ENCODE data around the gene ARFRP1. TPM values are rescaled to one million over a fixed set of nuclear protein-coding genes. Genes with fewer than 3 reads are reported as not detected.

The ARFRP1 gene
- total and polyA plus RNA-seq, 2 of the 13 experiments (the other 11 are each of a cell fraction or from before 2014, with no cell fraction given): 32.0 to 51.1 TPM

DNA sequence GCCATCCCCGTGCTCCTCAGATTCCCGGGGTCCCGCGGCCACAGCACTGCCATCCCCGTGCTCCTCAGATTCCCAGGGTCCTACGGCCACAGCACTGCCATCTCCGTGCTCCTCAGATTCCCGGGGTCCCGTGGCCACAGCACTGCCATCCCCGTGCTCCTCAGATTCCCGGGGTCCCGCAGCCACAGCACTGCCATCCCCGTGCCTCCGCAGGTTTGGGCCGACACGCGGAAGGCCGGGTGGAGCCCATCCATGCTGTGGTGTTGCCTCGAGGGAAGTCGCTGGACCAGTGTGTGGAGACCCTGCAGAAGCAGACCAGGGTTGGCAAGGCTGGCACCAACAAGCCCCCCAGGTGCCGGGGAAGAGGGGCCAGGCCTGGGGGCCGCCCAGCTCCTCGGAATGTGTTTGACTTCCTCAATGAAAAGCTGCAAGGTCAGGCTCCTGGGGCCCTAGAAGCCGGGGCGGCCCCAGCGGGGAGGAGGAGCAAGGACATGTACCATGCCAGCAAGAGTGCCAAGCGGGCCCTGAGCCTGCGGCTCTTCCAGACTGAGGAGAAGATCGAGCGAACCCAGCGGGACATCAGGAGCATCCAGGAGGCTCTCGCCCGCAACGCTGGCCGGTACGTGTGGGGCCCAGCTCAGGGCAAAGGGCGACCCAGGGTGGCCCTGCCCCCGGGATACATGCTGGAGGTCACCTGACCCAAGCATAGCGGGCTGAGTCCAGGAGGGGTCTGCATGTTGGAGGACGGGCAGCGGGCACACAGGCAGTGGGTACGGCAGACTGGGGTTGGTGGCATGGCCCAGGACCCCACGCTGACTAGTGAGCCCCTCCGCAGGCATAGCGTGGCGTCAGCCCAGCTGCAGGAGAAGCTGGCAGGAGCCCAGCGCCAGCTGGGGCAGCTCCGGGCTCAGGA is 27.4 kb upstream of the ARFRP1 start (continued):
- TF ChIP-seq, protein P1, sequence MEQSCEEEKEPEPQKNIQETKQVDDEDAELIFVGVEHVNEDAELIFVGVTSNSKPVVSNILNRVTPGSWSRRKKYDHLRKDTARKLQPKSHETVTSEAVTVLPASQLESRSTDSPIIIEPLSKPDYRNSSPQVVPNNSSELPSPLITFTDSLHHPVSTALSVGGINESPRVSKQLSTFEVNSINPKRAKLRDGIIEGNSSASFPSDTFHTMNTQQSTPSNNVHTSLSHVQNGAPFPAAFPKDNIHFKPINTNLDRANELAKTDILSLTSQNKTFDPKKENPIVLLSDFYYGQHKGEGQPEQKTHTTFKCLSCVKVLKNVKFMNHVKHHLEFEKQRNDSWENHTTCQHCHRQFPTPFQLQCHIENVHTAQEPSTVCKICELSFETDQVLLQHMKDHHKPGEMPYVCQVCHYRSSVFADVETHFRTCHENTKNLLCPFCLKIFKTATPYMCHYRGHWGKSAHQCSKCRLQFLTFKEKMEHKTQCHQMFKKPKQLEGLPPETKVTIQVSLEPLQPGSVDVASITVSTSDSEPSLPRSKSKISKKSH (CRISPR knock-in tag; IDR thresholded peaks at IDR 0.05; ENCODE audit: borderline replicate concordance): no peak
- peak in 1 of 2 experiments; percentile 18; a peak in 1 of 4 replicates for TF ChIP-seq POLR2A (IDR thresholded peaks at IDR 0.05; ENCODE audit: insufficient read depth in 1 of 2, low read depth in 2 of 2, low read length in 2 of 2)
- TF ChIP-seq, protein P2, sequence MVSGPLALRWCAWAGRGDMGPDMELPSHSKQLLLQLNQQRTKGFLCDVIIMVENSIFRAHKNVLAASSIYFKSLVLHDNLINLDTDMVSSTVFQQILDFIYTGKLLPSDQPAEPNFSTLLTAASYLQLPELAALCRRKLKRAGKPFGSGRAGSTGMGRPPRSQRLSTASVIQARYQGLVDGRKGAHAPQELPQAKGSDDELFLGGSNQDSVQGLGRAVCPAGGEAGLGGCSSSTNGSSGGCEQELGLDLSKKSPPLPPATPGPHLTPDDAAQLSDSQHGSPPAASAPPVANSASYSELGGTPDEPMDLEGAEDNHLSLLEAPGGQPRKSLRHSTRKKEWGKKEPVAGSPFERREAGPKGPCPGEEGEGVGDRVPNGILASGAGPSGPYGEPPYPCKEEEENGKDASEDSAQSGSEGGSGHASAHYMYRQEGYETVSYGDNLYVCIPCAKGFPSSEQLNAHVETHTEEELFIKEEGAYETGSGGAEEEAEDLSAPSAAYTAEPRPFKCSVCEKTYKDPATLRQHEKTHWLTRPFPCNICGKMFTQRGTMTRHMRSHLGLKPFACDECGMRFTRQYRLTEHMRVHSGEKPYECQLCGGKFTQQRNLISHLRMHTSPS (CRISPR knock-in tag; IDR thresholded peaks at IDR 0.05; ENCODE audit: low read depth): peak; percentile 78
- no peak for TF ChIP-seq ZNF772 (CRISPR knock-in tag; IDR thresholded peaks at IDR 0.05)
- TF ChIP-seq ZNF558 (CRISPR knock-in tag; IDR thresholded peaks at IDR 0.05; ENCODE audit: borderline replicate concordance): no peak
- no peak for TF ChIP-seq ZNF496 (CRISPR knock-in tag; IDR thresholded peaks at IDR 0.05; ENCODE audit: insufficient replicate concordance)
- TF ChIP-seq, protein P3, sequence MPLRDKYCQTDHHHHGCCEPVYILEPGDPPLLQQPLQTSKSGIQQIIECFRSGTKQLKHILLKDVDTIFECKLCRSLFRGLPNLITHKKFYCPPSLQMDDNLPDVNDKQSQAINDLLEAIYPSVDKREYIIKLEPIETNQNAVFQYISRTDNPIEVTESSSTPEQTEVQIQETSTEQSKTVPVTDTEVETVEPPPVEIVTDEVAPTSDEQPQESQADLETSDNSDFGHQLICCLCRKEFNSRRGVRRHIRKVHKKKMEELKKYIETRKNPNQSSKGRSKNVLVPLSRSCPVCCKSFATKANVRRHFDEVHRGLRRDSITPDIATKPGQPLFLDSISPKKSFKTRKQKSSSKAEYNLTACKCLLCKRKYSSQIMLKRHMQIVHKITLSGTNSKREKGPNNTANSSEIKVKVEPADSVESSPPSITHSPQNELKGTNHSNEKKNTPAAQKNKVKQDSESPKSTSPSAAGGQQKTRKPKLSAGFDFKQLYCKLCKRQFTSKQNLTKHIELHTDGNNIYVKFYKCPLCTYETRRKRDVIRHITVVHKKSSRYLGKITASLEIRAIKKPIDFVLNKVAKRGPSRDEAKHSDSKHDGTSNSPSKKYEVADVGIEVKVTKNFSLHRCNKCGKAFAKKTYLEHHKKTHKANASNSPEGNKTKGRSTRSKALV (CRISPR knock-in tag; IDR thresholded peaks at IDR 0.05): no peak
- 0 out of 2 replicates have a peak, but pooled peaks have one; percentile 28 for TF ChIP-seq RXRA (CRISPR knock-in tag; IDR thresholded peaks at IDR 0.05)
- TF ChIP-seq, protein P4, sequence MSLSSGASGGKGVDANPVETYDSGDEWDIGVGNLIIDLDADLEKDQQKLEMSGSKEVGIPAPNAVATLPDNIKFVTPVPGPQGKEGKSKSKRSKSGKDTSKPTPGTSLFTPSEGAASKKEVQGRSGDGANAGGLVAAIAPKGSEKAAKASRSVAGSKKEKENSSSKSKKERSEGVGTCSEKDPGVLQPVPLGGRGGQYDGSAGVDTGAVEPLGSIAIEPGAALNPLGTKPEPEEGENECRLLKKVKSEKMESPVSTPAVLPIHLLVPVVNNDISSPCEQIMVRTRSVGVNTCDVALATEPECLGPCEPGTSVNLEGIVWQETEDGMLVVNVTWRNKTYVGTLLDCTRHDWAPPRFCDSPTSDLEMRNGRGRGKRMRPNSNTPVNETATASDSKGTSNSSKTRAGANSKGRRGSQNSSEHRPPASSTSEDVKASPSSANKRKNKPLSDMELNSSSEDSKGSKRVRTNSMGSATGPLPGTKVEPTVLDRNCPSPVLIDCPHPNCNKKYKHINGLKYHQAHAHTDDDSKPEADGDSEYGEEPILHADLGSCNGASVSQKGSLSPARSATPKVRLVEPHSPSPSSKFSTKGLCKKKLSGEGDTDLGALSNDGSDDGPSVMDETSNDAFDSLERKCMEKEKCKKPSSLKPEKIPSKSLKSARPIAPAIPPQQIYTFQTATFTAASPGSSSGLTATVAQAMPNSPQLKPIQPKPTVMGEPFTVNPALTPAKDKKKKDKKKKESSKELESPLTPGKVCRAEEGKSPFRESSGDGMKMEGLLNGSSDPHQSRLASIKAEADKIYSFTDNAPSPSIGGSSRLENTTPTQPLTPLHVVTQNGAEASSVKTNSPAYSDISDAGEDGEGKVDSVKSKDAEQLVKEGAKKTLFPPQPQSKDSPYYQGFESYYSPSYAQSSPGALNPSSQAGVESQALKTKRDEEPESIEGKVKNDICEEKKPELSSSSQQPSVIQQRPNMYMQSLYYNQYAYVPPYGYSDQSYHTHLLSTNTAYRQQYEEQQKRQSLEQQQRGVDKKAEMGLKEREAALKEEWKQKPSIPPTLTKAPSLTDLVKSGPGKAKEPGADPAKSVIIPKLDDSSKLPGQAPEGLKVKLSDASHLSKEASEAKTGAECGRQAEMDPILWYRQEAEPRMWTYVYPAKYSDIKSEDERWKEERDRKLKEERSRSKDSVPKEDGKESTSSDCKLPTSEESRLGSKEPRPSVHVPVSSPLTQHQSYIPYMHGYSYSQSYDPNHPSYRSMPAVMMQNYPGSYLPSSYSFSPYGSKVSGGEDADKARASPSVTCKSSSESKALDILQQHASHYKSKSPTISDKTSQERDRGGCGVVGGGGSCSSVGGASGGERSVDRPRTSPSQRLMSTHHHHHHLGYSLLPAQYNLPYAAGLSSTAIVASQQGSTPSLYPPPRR (CRISPR knock-in tag; IDR thresholded peaks at IDR 0.05; ENCODE audit: borderline replicate concordance): 0 out of 2 replicates have a peak, but pooled peaks have one; percentile 23
- TF ChIP-seq ZNF746 (CRISPR knock-in tag; IDR thresholded peaks at IDR 0.05): no peak
- TF ChIP-seq ZNF775 (CRISPR knock-in tag; IDR thresholded peaks at IDR 0.05; ENCODE audit: borderline replicate concordance): 0 out of 2 replicates have a peak, but pooled peaks have one; percentile 10
- TF ChIP-seq ZNF749 (CRISPR knock-in tag; IDR thresholded peaks at IDR 0.05; ENCODE audit: borderline replicate concordance): no peak
- no peak for TF ChIP-seq RCOR2 (CRISPR knock-in tag; IDR thresholded peaks at IDR 0.05)
- peak; percentile 44; the same call in 1 of the 2 replicates for TF ChIP-seq BHLHE40 (IDR thresholded peaks at IDR 0.05; ENCODE audit: low read length)
- no peak for TF ChIP-seq ZNF205 (CRISPR knock-in tag; IDR thresholded peaks at IDR 0.05)
- TF ChIP-seq GPN1 (CRISPR knock-in tag; IDR thresholded peaks at IDR 0.05; ENCODE audit: borderline replicate concordance): no peak
- 0 out of 2 replicates have a peak, but pooled peaks have one; percentile 35 for TF ChIP-seq ZNF768 (CRISPR knock-in tag; IDR thresholded peaks at IDR 0.05)
- no peak for TF ChIP-seq ZNF101 (CRISPR knock-in tag; IDR thresholded peaks at IDR 0.05; ENCODE audit: borderline replicate concordance, low read depth)
